Loucy (cell line): Measurements from ENCODE around the gene SAP30L.

Experiments
- H2AFZ ChIP-seq: fragments of 200-600 bp; sonication (generic); 2 replicates; pipeline ENCODE4 v1.6.0; 2016; ENCODE audit warnings: antibody characterized with exemption, mild to moderate bottlenecking, low read length, moderate library complexity
- H3F3A ChIP-seq: fragments of 200-600 bp; 2 replicates; pipeline ENCODE4 v1.6.0; 2016; ENCODE audit warnings: antibody characterized with exemption, low read depth, mild to moderate bottlenecking
- H3K27me3 ChIP-seq: fragments of 200-600 bp; sonication (generic); 2 replicates; pipeline ENCODE4 v1.6.1; 2014; ENCODE audit warnings: low read length, mild to moderate bottlenecking; ENCODE audit not compliant: insufficient read depth, poor library complexity, severe bottlenecking
- H3K36me3 ChIP-seq: fragments of 200-600 bp; sonication (generic); 2 replicates; pipeline ENCODE4 v1.6.1; 2016; ENCODE audit warnings: low read length; ENCODE audit not compliant: insufficient read depth
- H3K4me1 ChIP-seq: fragments of 200-600 bp; sonication (generic); 2 replicates; pipeline ENCODE4 v1.5.1; 2014; ENCODE audit warnings: low read length, mild to moderate bottlenecking; ENCODE audit not compliant: insufficient read depth, poor library complexity, severe bottlenecking
- H3K4me2 ChIP-seq: fragments of 200-600 bp; sonication (generic); 2 replicates; pipeline ENCODE4 v1.6.0; 2014; ENCODE audit warnings: antibody characterized with exemption, low read length, low read depth, mild to moderate bottlenecking; ENCODE audit not compliant: poor library complexity, severe bottlenecking
- H3K4me3 ChIP-seq: fragments of 200-600 bp; sonication (generic); 2 replicates; pipeline ENCODE4 v1.5.1; 2014; ENCODE audit warnings: low read length, mild to moderate bottlenecking, mixed read lengths; ENCODE audit not compliant: poor library complexity, severe bottlenecking
- H3K79me2 ChIP-seq: fragments of 200-600 bp; sonication (generic); 2 replicates; pipeline ENCODE4 v1.6.1; 2014; ENCODE audit warnings: low read length; ENCODE audit not compliant: insufficient read depth
- H3K9ac ChIP-seq: fragments of 200-600 bp; sonication (generic); 2 replicates; pipeline ENCODE4 v1.6.0; 2014; ENCODE audit warnings: mild to moderate bottlenecking, low read depth, low read length, moderate library complexity; ENCODE audit not compliant: poor library complexity, severe bottlenecking
- H3K9me2 ChIP-seq: fragments of 200-600 bp; sonication (generic); replicated peaks from 2 replicates; pipeline ENCODE4 v1.6.1; 2016; ENCODE audit warnings: low read depth, low read length, mixed read lengths
- H3K9me3 ChIP-seq: fragments of 200-600 bp; sonication (generic); 2 replicates; pipeline ENCODE4 v1.6.1; 2014; ENCODE audit warnings: mild to moderate bottlenecking, antibody characterized with exemption, low read length, low read depth; ENCODE audit not compliant: insufficient read depth
- H4K20me1 ChIP-seq: fragments of 200-600 bp; sonication (generic); 2 replicates; pipeline ENCODE4 v1.6.0; 2014; ENCODE audit warnings: antibody characterized with exemption, low read length, mild to moderate bottlenecking; ENCODE audit not compliant: insufficient read depth, poor library complexity, severe bottlenecking
- CTCF ChIP-seq: fragments of 200-600 bp; sonication (generic); conservative IDR thresholded peaks from 2 replicates; pipeline ENCODE4 v1.5.1; 2014; ENCODE audit warnings: mild to moderate bottlenecking, antibody characterized with exemption, low read length
- EZH2phosphoT487 ChIP-seq: fragments of 200-600 bp; IDR thresholded peaks from 2 replicates; pipeline ENCODE4 v1.6.1; 2018; ENCODE audit warnings: antibody characterized with exemption, mild to moderate bottlenecking, moderate library complexity, borderline replicate concordance

SAP30L gene

GRCh38 chr5:154498591-154498990 lies 52.8 kb downstream of the SAP30L start:
- no peaks in the 10 kb centered on the region for H3K4me1 ChIP-seq
- no peaks in the 10 kb centered on the region for H3K36me3 ChIP-seq
- no peak overlapping the region for H3K4me3 ChIP-seq
- H2AFZ ChIP-seq, result no peak overlapping the region
- H3K79me2 ChIP-seq, result no peaks in the 10 kb centered on the region
- H3F3A ChIP-seq, result no peaks in the 10 kb centered on the region
- no peaks in the 10 kb centered on the region for H4K20me1 ChIP-seq
- H3K4me2 ChIP-seq, result no peak overlapping the region
- no peaks in the 10 kb centered on the region for H3K9me2 ChIP-seq
- no peaks in the 10 kb centered on the region for H3K27me3 ChIP-seq
- no peak overlapping the region for H3K9ac ChIP-seq
- TF ChIP-seq EZH2phosphoT487 (no peak), CTCF (no peak)
- no peaks in the 10 kb centered on the region for H3K9me3 ChIP-seq

- no peaks in the 10 kb centered on the region for H3K79me2 ChIP-seq
- H4K20me1 ChIP-seq, result no peaks in the 10 kb centered on the region
- no peaks in the 10 kb centered on the region for H3K9me3 ChIP-seq
- no peaks in the 10 kb centered on the region for H3F3A ChIP-seq
- H3K9ac ChIP-seq, result no peak overlapping the region
- H3K27me3 ChIP-seq, result no peaks in the 10 kb centered on the region
- H3K4me1 ChIP-seq, result no peaks in the 10 kb centered on the region
- H2AFZ ChIP-seq, result no peak overlapping the region
- H3K36me3 ChIP-seq, result no peaks in the 10 kb centered on the region
- no peaks in the 10 kb centered on the region for H3K9me2 ChIP-seq
- H3K4me3 ChIP-seq, result no peak overlapping the region
- H3K4me2 ChIP-seq, result no peak overlapping the region
- TF ChIP-seq CTCF (no peak), EZH2phosphoT487 (no peak)
Observed at GRCh38 chr5:154498994-154499393, 53.2 kb downstream of the SAP30L start.

GRCh38 chr5:154501566-154501965 lies 55.8 kb downstream of the SAP30L start:
- Histone ChIP-seq H3K36me3 (no peaks in the 10 kb centered on the region), H3K9ac (no peak overlapping the region), H3F3A (no peaks in the 10 kb centered on the region), H4K20me1 (no peaks in the 10 kb centered on the region), H3K27me3 (no peaks in the 10 kb centered on the region), H3K79me2 (no peaks in the 10 kb centered on the region), H3K4me3 (no peak overlapping the region), H2AFZ (no peak overlapping the region), H3K9me2 (no peaks in the 10 kb centered on the region), H3K9me3 (no peaks in the 10 kb centered on the region), H3K4me1 (no peaks in the 10 kb centered on the region), H3K4me2 (no peak overlapping the region)
- TF ChIP-seq EZH2phosphoT487 (no peak), CTCF (no peak)
